MCF 10A (cell line): ENCODE results near the gene PRR5. TPM values are rescaled to one million over a fixed set of nuclear protein-coding genes. Genes with fewer than 3 reads are reported as not detected.

Source experiments
- BruUV-seq: library from RNA; stranded (reverse); fragments of 400-500 nt; replicated peaks from 2 replicates; lab custom pipeline; 2021; lab: Mats Ljungman, UMichigan
- CTCF ChIA-PET: fragments of 300-600 bp; sonication (Branson Sonifier 250); formaldehyde crosslinking; extraction: SDS; loops from one replicate; lab custom pipeline; 2021; ENCODE audit warnings: antibody characterized with exemption, inconsistent platforms; lab: Yijun Ruan, JAX
- POLR2A ChIA-PET: fragments of 300-600, 350-650 bp; sonication (Branson Sonifier 250); formaldehyde crosslinking; extraction: SDS; loops from one replicate; lab custom pipeline; 2020; ENCODE audit warnings: antibody characterized with exemption, inconsistent platforms; lab: Yijun Ruan, JAX
- DNase-seq: peaks from one replicate; pipeline ENCODE4 v3.0.0-alpha.2; 2018; ENCODE audit not compliant: unreplicated experiment
- H3K27ac Mint-ChIP-seq: one replicate; pipeline ENCODE4 v1.8.0; 2022; ENCODE audit warnings: mild to moderate bottlenecking, low read depth, mixed read lengths; ENCODE audit not compliant: unreplicated experiment
- H3K27me3 Mint-ChIP-seq: one replicate; pipeline ENCODE4 v1.8.0; 2022; ENCODE audit warnings: mixed read lengths; ENCODE audit not compliant: insufficient read depth, unreplicated experiment
- H3K36me3 Mint-ChIP-seq: one replicate; pipeline ENCODE4 v1.8.0; 2022; ENCODE audit warnings: mild to moderate bottlenecking, moderate library complexity, mixed read lengths; ENCODE audit not compliant: insufficient read depth, unreplicated experiment
- H3K4me1 Mint-ChIP-seq: one replicate; pipeline ENCODE4 v1.8.0; 2022; ENCODE audit warnings: mixed read lengths; ENCODE audit not compliant: insufficient read depth, unreplicated experiment
- H3K4me3 Mint-ChIP-seq: one replicate; pipeline ENCODE4 v1.8.0; 2022; ENCODE audit warnings: mild to moderate bottlenecking, moderate library complexity, mixed read lengths; ENCODE audit not compliant: unreplicated experiment
- H3K9me3 Mint-ChIP-seq: one replicate; pipeline ENCODE4 v1.8.0; 2022; ENCODE audit warnings: mixed read lengths; ENCODE audit not compliant: unreplicated experiment
- CTCF ChIP-seq: fragments of 200-600 bp; IDR thresholded peaks from one replicate; pipeline ENCODE4 v1.8.0; 2022; ENCODE audit warnings: antibody characterized with exemption, mild to moderate bottlenecking; ENCODE audit not compliant: unreplicated experiment
- intact Hi-C: fragments of 100-400 bp; cut with micrococcal nuclease; formaldehyde crosslinking; loops from 2 replicates; pipeline ENCODE4 v1.14.1; 2022
- total RNA-seq: library from RNA; stranded (reverse); gene quantifications from 2 replicates; pipeline ENCODE4 v1.2.3, GENCODE V29; 2022

Gene PRR5
- total RNA-seq, 1 experiment from 2014 or later, result 11.0 TPM

- Mint-ChIP-seq H3K4me1 (no peaks in the 10 kb centered on the region), H3K36me3 (peaks cover 5% of the 10 kb centered on the region), H3K27ac (no peak overlapping the region), H3K9me3 (no peaks in the 10 kb centered on the region), H3K27me3 (no peaks in the 10 kb centered on the region), H3K4me3 (no peak overlapping the region)
- BruUV-seq, result no TSS peak
- CTCF ChIA-PET, result interaction anchor here (0.5 kb wide), 1 partner anchor 103 kb away, joined by 3 read pairs; no protein-coding TSS in a partner anchor
- POLR2A ChIA-PET, result interaction anchor here (0.6 kb wide), 1 partner anchor 18 kb away, joined by 4 read pairs; no protein-coding TSS in a partner anchor
- TF ChIP-seq CTCF, result no peak
- intact Hi-C loops, result no loop called here
- no peak for DNase-seq
Observed at GRCh38 chr22:44730022-44730393, 28.0 kb downstream of the PRR5 start.

- no peak for DNase-seq
- Mint-ChIP-seq H3K27ac (no peak overlapping the region), H3K4me3 (no peak overlapping the region), H3K27me3 (no peaks in the 10 kb centered on the region), H3K36me3 (peaks cover 5% of the 10 kb centered on the region), H3K4me1 (no peaks in the 10 kb centered on the region), H3K9me3 (no peaks in the 10 kb centered on the region)
- CTCF ChIA-PET, result no interaction called here
- POLR2A ChIA-PET, result interaction anchor here (0.5 to 0.6 kb wide), 2 partner anchors 394 to 980 kb away, joined by 3 read pairs; no protein-coding TSS in a partner anchor
- intact Hi-C loops, result no loop called here
- no peak for TF ChIP-seq CTCF
- BruUV-seq, result no TSS peak
Observed at GRCh38 chr22:44730490-44731356, 28.7 kb downstream of the PRR5 start.

GRCh38 chr22:44731357-44731970 lies 29.5 kb downstream of the PRR5 start:
- Mint-ChIP-seq H3K4me3 (no peak overlapping the region), H3K9me3 (no peaks in the 10 kb centered on the region), H3K27me3 (no peaks in the 10 kb centered on the region), H3K36me3 (peaks cover 5% of the 10 kb centered on the region), H3K27ac (no peak overlapping the region), H3K4me1 (no peaks in the 10 kb centered on the region)
- intact Hi-C loops, result no loop called here
- no TSS peak for BruUV-seq
- no peak for DNase-seq
- ChIA-PET CTCF (no interaction called here), POLR2A (interaction anchor here (0.5 kb wide), 1 partner anchor 981 kb away, joined by 3 read pairs; no protein-coding TSS in a partner anchor)
- no peak for TF ChIP-seq CTCF

- POLR2A ChIA-PET, result no interaction called here
- Mint-ChIP-seq H3K4me1 (no peaks in the 10 kb centered on the region), H3K4me3 (no peak overlapping the region), H3K36me3 (peaks cover 5% of the 10 kb centered on the region), H3K9me3 (no peaks in the 10 kb centered on the region), H3K27ac (no peak overlapping the region), H3K27me3 (no peaks in the 10 kb centered on the region)
- DNase-seq, result no peak
- intact Hi-C loops, result no loop called here
- TF ChIP-seq CTCF, result no peak
- BruUV-seq, result no TSS peak
- CTCF ChIA-PET, result no interaction called here
Observed at GRCh38 chr22:44732017-44732561, 30.1 kb downstream of the PRR5 start.
